ENCODE results near the gene PIEZO1. TPM values are rescaled to one million over a fixed set of nuclear protein-coding genes. Genes with fewer than 3 reads are reported as not detected.

Gene PIEZO1
- polyA plus RNA-seq, 1 of the 3 experiments (the other 2 are of a cell fraction): 184 TPM

- H3K9me2 ChIP-seq: no peaks in the 10 kb centered on the region
- CTCF ChIA-PET: interaction anchor here (0.8 to 17.4 kb wide), 17 partner anchors 14 to 482 kb away, joined by 3 to 540 read pairs (median 8); partner anchors contain the start of genes APRT, CDH15, CDT1 and CTU2
- H2AFZ ChIP-seq (ENCODE audit: low read depth): no peak overlapping the region
- peaks cover 0 to 32% of the 10 kb centered on the region in 2 experiments for H3K36me3 ChIP-seq (replicated peaks in 1 of 2; ENCODE audit: control insufficient read depth in 1 of 2, insufficient read depth in 2 of 2, low read length in 1 of 2)
- H3K27me3 ChIP-seq (ENCODE audit: insufficient read depth): no peaks in the 10 kb centered on the region
- peak; percentile 63 for DNase-seq
- peaks cover 32% of the 10 kb centered on the region for H4K20me1 ChIP-seq (ENCODE audit: insufficient read depth)
- H3K4me1 ChIP-seq (ENCODE audit: control insufficient read depth in 1 of 2, insufficient read depth in 2 of 2, low read depth in 1 of 2, low read length in 1 of 2): peaks cover 4 to 16% of the 10 kb centered on the region in 2 experiments; a peak in 2 of 4 replicates
- H3K27ac ChIP-seq (ENCODE audit: low read depth in 2 of 2, low read length in 1 of 2): no peak overlapping the region
- POLR2A ChIA-PET: no interaction called here
- H3K4me2 ChIP-seq: no peak overlapping the region
- WGBS (ENCODE audit: low lambda C conversion rate): 92% methylated on average over 11 of the region's 21 CpGs
- no peak overlapping the region for H3K4me3 ChIP-seq (ENCODE audit: low read depth in 2 of 2, low read length in 1 of 2)
- peaks cover 6% of the 10 kb centered on the region; the same call in 1 of the 2 replicates for H3K79me2 ChIP-seq (ENCODE audit: insufficient read depth)
- no peak for TF ChIP-seq RFX5 (IDR thresholded peaks at IDR 0.05; ENCODE audit: low read length)
- peak; percentile 58 for TF ChIP-seq RAD21 (IDR thresholded peaks at IDR 0.05; ENCODE audit: low read length)
- H3F3A ChIP-seq (replicated peaks; ENCODE audit: insufficient read depth): peaks cover 17% of the 10 kb centered on the region
- H3K9ac ChIP-seq: no peak overlapping the region
- no peaks in the 10 kb centered on the region for H3K9me3 ChIP-seq
Measured at GRCh38 chr16:88736088-88736487, 48.9 kb downstream of the PIEZO1 start.

- Histone ChIP-seq H3K4me1 (ENCODE audit: control insufficient read depth in 1 of 2, insufficient read depth in 2 of 2, low read depth in 1 of 2, low read length in 1 of 2) (peaks cover 4 to 20% of the 10 kb centered on the region in 2 experiments; a peak in 2 of 4 replicates), H4K20me1 (ENCODE audit: insufficient read depth) (peaks cover 32% of the 10 kb centered on the region), H3K27me3 (ENCODE audit: insufficient read depth) (no peaks in the 10 kb centered on the region), H3K79me2 (ENCODE audit: insufficient read depth) (peaks cover 9% of the 10 kb centered on the region; the same call in 1 of the 2 replicates), H2AFZ (ENCODE audit: low read depth) (no peak overlapping the region), H3K9me3 (no peaks in the 10 kb centered on the region), H3F3A (replicated peaks; ENCODE audit: insufficient read depth) (peaks cover 20% of the 10 kb centered on the region), H3K4me3 (ENCODE audit: low read depth in 2 of 2, low read length in 1 of 2) (no peak overlapping the region), H3K9me2 (no peaks in the 10 kb centered on the region), H3K9ac (no peak overlapping the region), H3K27ac (ENCODE audit: low read depth in 2 of 2, low read length in 1 of 2) (no peak overlapping the region), H3K36me3 (replicated peaks in 1 of 2; ENCODE audit: control insufficient read depth in 1 of 2, insufficient read depth in 2 of 2, low read length in 1 of 2) (peaks cover 0 to 27% of the 10 kb centered on the region in 2 experiments), H3K4me2 (no peak overlapping the region)
- 76% methylated on average over 3 of the region's 10 CpGs for whole genome bisulfite sequencing (ENCODE audit: low lambda C conversion rate)
- ChIA-PET POLR2A (no interaction called here), CTCF (interaction anchor here (1.0 to 17.4 kb wide), 11 partner anchors 13 to 481 kb away, joined by 3 to 540 read pairs (median 13); partner anchors contain the start of genes CDT1, GALNS and TRAPPC2L)
- no peak for DNase-seq
- TF ChIP-seq RXRA (IDR thresholded peaks at IDR 0.05; ENCODE audit: borderline replicate concordance, low read depth): no peak
- TF ChIP-seq GATA2 (CRISPR knock-in tag; IDR thresholded peaks at IDR 0.05): no peak
- no peak for TF ChIP-seq ELF1 (IDR thresholded peaks at IDR 0.05)
- no peak for TF ChIP-seq SMC3 (IDR thresholded peaks at IDR 0.05; ENCODE audit: low read depth, low read length)
- TF ChIP-seq TEAD4 (IDR thresholded peaks at IDR 0.05; ENCODE audit: borderline replicate concordance, insufficient read depth): no peak
- TF ChIP-seq TCF12 (IDR thresholded peaks at IDR 0.05): no peak
- TF ChIP-seq RAD21 (IDR thresholded peaks at IDR 0.05; ENCODE audit: low read length): no peak
- no peak for TF ChIP-seq MEF2A (IDR thresholded peaks at IDR 0.05; ENCODE audit: borderline replicate concordance, low read depth)
- no peak for TF ChIP-seq SIN3A (IDR thresholded peaks at IDR 0.05; ENCODE audit: borderline replicate concordance, low read depth, low read length)
- no peak for TF ChIP-seq GABPA (IDR thresholded peaks at IDR 0.05; ENCODE audit: low read depth)
- TF ChIP-seq NRF1 (IDR thresholded peaks at IDR 0.05; ENCODE audit: low read depth, low read length): no peak
- no peak for TF ChIP-seq ZBTB33 (IDR thresholded peaks at IDR 0.05; ENCODE audit: borderline replicate concordance, low read depth)
- no peak for TF ChIP-seq USF2 (IDR thresholded peaks at IDR 0.05; ENCODE audit: borderline replicate concordance, low read depth, low read length)
- TF ChIP-seq FOXM1 (IDR thresholded peaks at IDR 0.05; ENCODE audit: low read depth): no peak
- TF ChIP-seq IRF3 (IDR thresholded peaks at IDR 0.05; ENCODE audit: low read depth, low read length): no peak
Measured at GRCh38 chr16:88735616-88736015, 49.4 kb downstream of the PIEZO1 start.

Measured in SK-N-SH (cell line).